ENCODE results near the gene TNFRSF1B. TPM values are rescaled to one million over a fixed set of nuclear protein-coding genes. Genes with fewer than 3 reads are reported as not detected.

The TNFRSF1B gene
- total RNA-seq, result 16.2 TPM
- long read RNA-seq, transcript TNFRSF1B-201 (10 exons, 3,683 nt), result major isoform, 11 of 20 reads
- long read RNA-seq, partial matches to known transcripts, result 0 of 20 reads
- long read RNA-seq, other reads (novel, unspliced or antisense), result 9 of 20 reads

- Histone ChIP-seq H3K27me3 (ENCODE audit: low read depth) (peaks cover 15% of the 10 kb centered on the region), H3K4me3 (peak within 1 kb of the TSS; percentile 94), H3K4me1 (peaks cover 73% of the 10 kb centered on the region), H3K36me3 (no peaks in the 10 kb centered on the region), H3K9me3 (replicated peaks) (no peaks in the 10 kb centered on the region), H3K27ac (replicated peaks) (peak within 1 kb of the TSS; percentile 92)
- no peak for TF ChIP-seq CTCF (IDR thresholded peaks at IDR 0.05; ENCODE audit: borderline replicate concordance)
- peak; percentile 77 for DNase-seq
- intact Hi-C loops (cut with micrococcal nuclease), result no loop called here
Observed at GRCh38 chr1:12166834-12167492, at the start of gene TNFRSF1B. Gene TNFRSF1B (plus strand): TSS chr1:12166991. CDS start chr1:12167092, 101 bp downstream.

DNA sequence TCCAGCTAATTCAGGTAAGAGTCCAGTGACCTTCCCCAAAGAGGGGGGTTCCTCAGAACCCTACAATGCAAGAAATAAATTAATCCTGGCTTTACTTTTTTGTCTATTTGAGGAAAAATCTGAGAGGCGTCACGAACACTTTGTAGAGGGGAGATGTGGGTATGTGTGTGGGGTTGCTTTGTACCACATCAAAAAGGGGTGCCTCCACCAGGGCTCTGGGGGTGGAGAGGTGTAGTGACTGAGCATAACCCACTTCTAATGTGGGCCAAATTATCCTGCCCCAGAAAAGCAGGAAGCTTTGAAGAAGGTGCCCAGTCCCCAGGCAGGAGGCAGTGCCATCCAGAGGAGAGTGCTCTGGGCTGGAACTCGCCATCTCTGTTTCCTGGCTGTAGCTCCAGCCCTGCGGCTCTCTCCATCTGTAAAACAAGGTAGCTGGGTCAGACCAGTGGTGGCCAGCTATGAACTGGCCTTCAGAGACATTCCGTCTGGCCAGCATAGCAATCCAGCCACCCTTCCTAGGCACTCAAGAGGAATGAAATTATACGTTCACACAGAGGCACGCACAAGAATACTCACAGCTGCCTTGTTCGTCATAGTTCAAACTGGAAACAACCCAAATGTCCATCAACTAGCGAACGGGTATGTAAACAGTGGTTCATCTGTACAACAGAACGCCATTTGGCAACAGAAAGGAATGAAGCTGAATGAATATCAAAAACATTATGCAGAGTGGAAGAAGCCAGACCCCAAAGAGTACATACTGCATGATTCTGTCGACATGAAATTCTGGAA, 45.4 kb upstream of the TNFRSF1B start:
- no peak for DNase-seq
- no peak overlapping the region for H3K4me3 ChIP-seq
- H3K27me3 ChIP-seq (ENCODE audit: low read depth), result peaks cover 27% of the 10 kb centered on the region
- H3K36me3 ChIP-seq, result no peaks in the 10 kb centered on the region
- H3K27ac ChIP-seq (replicated peaks), result no peak overlapping the region
- intact Hi-C loops (cut with micrococcal nuclease), result no loop called here
- no peak for TF ChIP-seq CTCF (IDR thresholded peaks at IDR 0.05; ENCODE audit: borderline replicate concordance)
- no peaks in the 10 kb centered on the region for H3K9me3 ChIP-seq (replicated peaks)
- peaks cover 16% of the 10 kb centered on the region for H3K4me1 ChIP-seq

- no peak overlapping the region for H3K27ac ChIP-seq (replicated peaks)
- no peak for DNase-seq
- no peaks in the 10 kb centered on the region for H3K36me3 ChIP-seq
- intact Hi-C loops (cut with micrococcal nuclease), result no loop called here
- no peaks in the 10 kb centered on the region for H3K9me3 ChIP-seq (replicated peaks)
- peaks cover 17% of the 10 kb centered on the region for H3K4me1 ChIP-seq
- H3K4me3 ChIP-seq, result no peak overlapping the region
- no peak for TF ChIP-seq CTCF (IDR thresholded peaks at IDR 0.05; ENCODE audit: borderline replicate concordance)
- H3K27me3 ChIP-seq (ENCODE audit: low read depth), result peaks cover 17% of the 10 kb centered on the region
Observed at GRCh38 chr1:12123172-12123571, 43.6 kb upstream of the TNFRSF1B start.

GRCh38 chr1:12124693-12125421, 41.9 kb upstream of the TNFRSF1B start:
- peaks cover 17% of the 10 kb centered on the region for H3K4me1 ChIP-seq
- peak overlapping the region; percentile 35 for H3K4me3 ChIP-seq
- peak; percentile 73 for DNase-seq
- TF ChIP-seq CTCF (IDR thresholded peaks at IDR 0.05; ENCODE audit: borderline replicate concordance), result peak; percentile 98
- no peaks in the 10 kb centered on the region for H3K9me3 ChIP-seq (replicated peaks)
- intact Hi-C loops (cut with micrococcal nuclease), result loop anchor here (2.0 kb wide), 1 partner anchor 84 kb away; no protein-coding TSS in a partner anchor
- peak overlapping the region; percentile 37 for H3K27ac ChIP-seq (replicated peaks)
- peaks cover 17% of the 10 kb centered on the region for H3K27me3 ChIP-seq (ENCODE audit: low read depth)
- H3K36me3 ChIP-seq, result no peaks in the 10 kb centered on the region
